ENCODE measurements around the gene WDR27.

DNA sequence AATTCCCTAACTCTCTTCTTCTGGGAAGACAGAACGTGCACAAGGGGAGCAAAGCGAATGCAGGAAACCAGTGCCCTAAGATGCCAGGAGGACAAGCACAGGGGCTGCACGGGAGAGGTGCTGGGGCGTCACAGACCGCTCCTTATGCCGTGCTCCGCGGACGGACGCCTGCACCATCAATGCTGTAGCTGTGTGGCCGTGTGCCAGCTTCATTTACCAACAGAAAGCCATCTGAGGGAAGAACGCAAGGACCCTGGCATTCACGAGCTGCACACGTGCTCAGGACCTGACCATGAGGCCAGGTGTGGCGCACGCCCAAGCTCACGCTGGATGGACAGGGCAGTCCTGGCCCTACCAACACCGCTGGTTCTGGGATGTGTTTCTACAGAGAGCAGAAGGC lies 35.4 kb downstream of the WDR27 start:
- TF ChIP-seq, protein P1, sequence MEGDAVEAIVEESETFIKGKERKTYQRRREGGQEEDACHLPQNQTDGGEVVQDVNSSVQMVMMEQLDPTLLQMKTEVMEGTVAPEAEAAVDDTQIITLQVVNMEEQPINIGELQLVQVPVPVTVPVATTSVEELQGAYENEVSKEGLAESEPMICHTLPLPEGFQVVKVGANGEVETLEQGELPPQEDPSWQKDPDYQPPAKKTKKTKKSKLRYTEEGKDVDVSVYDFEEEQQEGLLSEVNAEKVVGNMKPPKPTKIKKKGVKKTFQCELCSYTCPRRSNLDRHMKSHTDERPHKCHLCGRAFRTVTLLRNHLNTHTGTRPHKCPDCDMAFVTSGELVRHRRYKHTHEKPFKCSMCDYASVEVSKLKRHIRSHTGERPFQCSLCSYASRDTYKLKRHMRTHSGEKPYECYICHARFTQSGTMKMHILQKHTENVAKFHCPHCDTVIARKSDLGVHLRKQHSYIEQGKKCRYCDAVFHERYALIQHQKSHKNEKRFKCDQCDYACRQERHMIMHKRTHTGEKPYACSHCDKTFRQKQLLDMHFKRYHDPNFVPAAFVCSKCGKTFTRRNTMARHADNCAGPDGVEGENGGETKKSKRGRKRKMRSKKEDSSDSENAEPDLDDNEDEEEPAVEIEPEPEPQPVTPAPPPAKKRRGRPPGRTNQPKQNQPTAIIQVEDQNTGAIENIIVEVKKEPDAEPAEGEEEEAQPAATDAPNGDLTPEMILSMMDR (IDR thresholded peaks at IDR 0.05; ENCODE audit: borderline replicate concordance, extremely low read depth, low read length, poor library complexity, severe bottlenecking): no peak
- no peak for TF ChIP-seq EZH2 (IDR thresholded peaks at IDR 0.05; ENCODE audit: borderline replicate concordance, low read depth, low read length, severe bottlenecking)

All from DND-41 (cell line).